Peyer's patch (tissue), 4 donors: ENCODE data around the gene GLT6D1. TPM values are rescaled to one million over a fixed set of nuclear protein-coding genes. Genes with fewer than 3 reads are reported as not detected.

ENCODE experiments used
- DNase-seq, 3 donors: peaks; one replicate each; pipeline ENCODE4 v3.0.0-alpha.2; 2017 to 2019
- H3K27ac ChIP-seq, 4 donors: fragments of 200-600 bp; sonication (generic); one replicate each; pipeline ENCODE4 v1.5.1; 2016 to 2019
- H3K27me3 ChIP-seq, 2 donors: fragments of 200-600 bp; sonication (generic); one replicate each; pipeline ENCODE4 v1.5.1; 2019
- H3K36me3 ChIP-seq, 3 donors: fragments of 200-600 bp; sonication (generic); one replicate each; pipeline ENCODE4 v1.5.1; 2016 to 2019
- H3K4me1 ChIP-seq, 4 donors: fragments of 200-600 bp; sonication (generic); one replicate each; pipeline ENCODE4 v1.5.1; 2016 to 2019
- H3K4me3 ChIP-seq, 4 donors: fragments of 200-600 bp; sonication (generic); 1 replicate in 3 of 4; 2 replicates in 1 of 4; pipeline ENCODE4 v1.5.1; 2016 to 2019; ENCODE audit warnings: mild to moderate bottlenecking in 1 of 4
- H3K9me3 ChIP-seq, 4 donors: fragments of 200-600 bp; sonication (generic); one replicate each; pipeline ENCODE4 v1.5.1; 2016 to 2019; ENCODE audit warnings: mild to moderate bottlenecking in 1 of 4
- POLR2A ChIP-seq, 2 donors: fragments of 450-650 bp; IDR thresholded peaks; one replicate each; pipeline ENCODE4 v1.5.1; 2017; ENCODE audit warnings: antibody characterized with exemption in 2 of 2, mild to moderate bottlenecking in 2 of 2, moderate library complexity in 2 of 2
- total RNA-seq, 4 donors: library from RNA; depleted of rRNA; stranded (reverse); fragments of >200 nt; gene quantifications; one replicate each; pipeline ENCODE4 v1.1.0, GENCODE V29; 2016
- TF ChIP-seq, protein P1 (sequence below), 6 experiments: fragments of 450-650 bp in 4 of 6; fragments of 200-600 bp in 2 of 6; sonication (generic) in 1 of 6; IDR thresholded peaks; one replicate each; pipeline ENCODE4 v1.5.1; 2017 to 2019; ENCODE audit warnings: antibody characterized with exemption in 6 of 6, mild to moderate bottlenecking in 3 of 6, moderate library complexity in 1 of 6

GLT6D1 gene
- total RNA-seq, 4 donors from 2014 or later, result not detected

DNA sequence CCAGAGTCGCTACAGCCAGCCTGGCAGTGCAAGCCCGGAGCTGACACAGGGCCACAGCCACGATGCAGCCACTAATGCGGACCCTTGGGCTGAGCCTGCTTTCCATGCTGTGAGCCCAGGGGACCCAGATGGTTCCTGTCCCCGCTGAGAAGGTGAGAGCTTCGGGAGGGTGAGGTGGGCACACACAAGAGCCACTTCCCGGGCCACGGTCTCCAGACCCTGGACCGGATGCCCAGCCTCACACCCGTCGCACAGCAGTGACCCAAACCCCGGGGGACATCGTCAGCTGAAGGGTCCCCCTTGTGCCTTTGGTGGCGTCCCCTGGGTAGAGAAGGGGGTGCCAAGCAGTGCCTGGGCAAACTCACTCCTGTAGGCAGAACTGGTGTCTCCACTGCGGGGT, 64.4 kb downstream of the GLT6D1 start:
- Histone ChIP-seq H3K4me1 (no peaks in the 10 kb centered on the region), H3K9me3 (no peaks in the 10 kb centered on the region), H3K27ac (no peak overlapping the region), H3K4me3 (no peak overlapping the region), H3K27me3 (no peaks in the 10 kb centered on the region), H3K36me3 (no peaks in the 10 kb centered on the region)
- TF ChIP-seq, protein P1, sequence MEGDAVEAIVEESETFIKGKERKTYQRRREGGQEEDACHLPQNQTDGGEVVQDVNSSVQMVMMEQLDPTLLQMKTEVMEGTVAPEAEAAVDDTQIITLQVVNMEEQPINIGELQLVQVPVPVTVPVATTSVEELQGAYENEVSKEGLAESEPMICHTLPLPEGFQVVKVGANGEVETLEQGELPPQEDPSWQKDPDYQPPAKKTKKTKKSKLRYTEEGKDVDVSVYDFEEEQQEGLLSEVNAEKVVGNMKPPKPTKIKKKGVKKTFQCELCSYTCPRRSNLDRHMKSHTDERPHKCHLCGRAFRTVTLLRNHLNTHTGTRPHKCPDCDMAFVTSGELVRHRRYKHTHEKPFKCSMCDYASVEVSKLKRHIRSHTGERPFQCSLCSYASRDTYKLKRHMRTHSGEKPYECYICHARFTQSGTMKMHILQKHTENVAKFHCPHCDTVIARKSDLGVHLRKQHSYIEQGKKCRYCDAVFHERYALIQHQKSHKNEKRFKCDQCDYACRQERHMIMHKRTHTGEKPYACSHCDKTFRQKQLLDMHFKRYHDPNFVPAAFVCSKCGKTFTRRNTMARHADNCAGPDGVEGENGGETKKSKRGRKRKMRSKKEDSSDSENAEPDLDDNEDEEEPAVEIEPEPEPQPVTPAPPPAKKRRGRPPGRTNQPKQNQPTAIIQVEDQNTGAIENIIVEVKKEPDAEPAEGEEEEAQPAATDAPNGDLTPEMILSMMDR (IDR thresholded peaks at IDR 0.05), result no peak
- no peak for TF ChIP-seq POLR2A (IDR thresholded peaks at IDR 0.05)
- DNase-seq, result peak in 1 of 3 donors; percentile 27

DNA sequence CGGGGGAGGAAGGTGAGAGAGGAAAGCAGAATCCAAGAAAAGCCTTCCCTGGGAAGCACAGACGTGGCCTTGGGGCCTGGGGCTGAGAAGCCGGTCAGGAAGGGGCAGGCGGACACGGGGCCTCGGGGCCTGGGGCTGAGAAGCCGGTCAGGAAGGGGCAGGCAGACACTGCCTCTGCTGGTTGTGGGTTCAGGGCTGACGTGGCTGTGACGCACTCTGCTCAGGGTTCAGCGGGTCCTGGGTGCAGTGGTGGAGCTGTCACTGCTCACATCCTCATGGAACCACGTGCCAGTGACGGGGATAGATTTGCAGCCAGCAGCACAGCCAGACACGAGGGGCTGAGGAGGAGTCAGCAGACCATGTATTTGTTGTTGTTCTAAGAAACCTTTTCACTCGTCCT, 65.0 kb downstream of the GLT6D1 start:
- TF ChIP-seq POLR2A (IDR thresholded peaks at IDR 0.05), result no peak
- TF ChIP-seq, protein P1 (IDR thresholded peaks at IDR 0.05), result no peak
- no peaks in the 10 kb centered on the region for H3K27me3 ChIP-seq
- no peaks in the 10 kb centered on the region for H3K9me3 ChIP-seq
- no peak overlapping the region for H3K27ac ChIP-seq
- H3K36me3 ChIP-seq, result no peaks in the 10 kb centered on the region
- H3K4me1 ChIP-seq, result no peaks in the 10 kb centered on the region
- DNase-seq, result peak in 1 of 3 donors; percentile 34
- no peak overlapping the region for H3K4me3 ChIP-seq

Other genes with a start within 250 kb of the GLT6D1 start
- gene PPP1R26, start 159.8 kb downstream of the GLT6D1 start, total RNA-seq, result 10 to 100 TPM; 12.4 to 34.0 (median 18.7) TPM
- gene MRPS2, start 138.9 kb downstream of the GLT6D1 start, total RNA-seq, result 10 to 100 TPM; 22.3 to 42.7 (median 32.4) TPM
- gene LCN1, start 118.1 kb downstream of the GLT6D1 start, total RNA-seq, result not detected
- gene OBP2A, start 93.4 kb downstream of the GLT6D1 start, total RNA-seq, result not detected
- gene PAEP, start 77.8 kb downstream of the GLT6D1 start, total RNA-seq, result not detected
- not detected for gene LCN9, start 23.8 kb upstream of the GLT6D1 start, total RNA-seq
- gene SOHLH1, start 59.9 kb upstream of the GLT6D1 start, total RNA-seq, result not detected
- under 1 TPM in 1 of 4 donors, not detected in 3; 0.27 TPM for gene KCNT1, start 62.6 kb upstream of the GLT6D1 start, total RNA-seq